ENCODE measurements around the gene CFAP46.

CFAP46 gene

DNA sequence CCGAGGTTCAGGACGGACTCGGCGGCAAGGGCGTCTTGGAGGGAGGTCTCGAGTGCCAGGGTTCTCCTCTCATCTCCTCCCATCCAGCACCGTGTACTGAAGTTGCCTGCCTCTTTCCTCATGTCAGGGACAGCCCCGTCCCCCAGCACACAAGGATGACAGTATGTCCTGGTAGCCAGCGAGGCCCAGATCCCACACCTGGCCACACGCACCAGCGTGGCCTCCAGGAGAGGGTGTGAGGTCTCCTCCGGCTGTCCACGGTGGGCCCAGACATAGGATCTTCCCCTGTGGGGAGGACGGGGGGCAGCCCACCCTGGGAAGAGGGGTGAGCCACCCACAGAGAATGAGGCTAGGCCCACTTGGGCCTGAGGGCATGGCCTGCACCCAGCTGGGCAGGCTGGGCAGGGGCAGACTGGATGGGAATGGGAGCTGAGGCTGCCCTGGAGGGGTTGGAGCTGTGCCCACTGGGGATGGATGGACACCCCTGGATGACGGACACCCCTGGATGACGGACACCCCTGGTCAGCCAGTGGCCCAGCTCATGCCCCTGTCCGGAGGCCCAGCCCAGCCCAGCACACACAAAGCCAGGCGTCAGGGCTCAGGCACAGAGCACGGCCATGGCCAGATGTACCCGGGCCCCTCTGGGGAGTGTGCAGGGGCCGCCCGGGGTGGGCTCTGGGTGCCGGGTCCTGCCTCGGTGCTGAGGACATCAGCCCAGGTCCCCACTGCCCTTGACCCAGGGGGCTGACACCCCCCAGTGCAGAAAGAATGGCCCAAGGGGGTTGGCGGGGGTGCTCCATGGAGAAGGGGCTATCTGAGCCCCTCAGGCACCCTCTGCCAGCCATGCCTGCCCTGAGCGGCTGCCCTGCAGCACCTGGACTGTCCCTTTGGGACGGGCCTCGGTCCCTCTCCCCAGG, 30.9 kb upstream of the CFAP46 start:
- no peak for TF ChIP-seq CTCF (IDR thresholded peaks at IDR 0.05; ENCODE audit: low read depth, low read length)
- H3K4me3 ChIP-seq (ENCODE audit: low read depth, low read length), result no peak overlapping the region
- DNase-seq, result no peak
- H3K36me3 ChIP-seq, result no peaks in the 10 kb centered on the region
- H3K27ac ChIP-seq, result no peak overlapping the region
- H3K27me3 ChIP-seq (ENCODE audit: insufficient read depth, low read depth, severe bottlenecking), result no peaks in the 10 kb centered on the region
- H3K9me3 ChIP-seq (ENCODE audit: severe bottlenecking), result no peaks in the 10 kb centered on the region

GRCh38 chr10:132972149-132972985, 30.0 kb upstream of the CFAP46 start:
- Histone ChIP-seq H3K4me3 (ENCODE audit: low read depth, low read length) (no peak overlapping the region), H3K9me3 (ENCODE audit: severe bottlenecking) (no peaks in the 10 kb centered on the region), H3K27me3 (ENCODE audit: insufficient read depth, low read depth, severe bottlenecking) (no peaks in the 10 kb centered on the region), H3K27ac (no peak overlapping the region), H3K36me3 (no peaks in the 10 kb centered on the region)
- DNase-seq, result no peak
- TF ChIP-seq CTCF (IDR thresholded peaks at IDR 0.05; ENCODE audit: low read depth, low read length), result no peak

GRCh38 chr10:132971448-132972148, 29.2 kb upstream of the CFAP46 start:
- no peaks in the 10 kb centered on the region for H3K27me3 ChIP-seq (ENCODE audit: insufficient read depth, low read depth, severe bottlenecking)
- no peak overlapping the region for H3K4me3 ChIP-seq (ENCODE audit: low read depth, low read length)
- no peak for DNase-seq
- H3K27ac ChIP-seq, result no peak overlapping the region
- no peak for TF ChIP-seq CTCF (IDR thresholded peaks at IDR 0.05; ENCODE audit: low read depth, low read length)
- H3K36me3 ChIP-seq, result no peaks in the 10 kb centered on the region
- no peaks in the 10 kb centered on the region for H3K9me3 ChIP-seq (ENCODE audit: severe bottlenecking)

- DNase-seq, result no peak
- no peaks in the 10 kb centered on the region for H3K9me3 ChIP-seq (ENCODE audit: severe bottlenecking)
- no peak overlapping the region for H3K27ac ChIP-seq
- TF ChIP-seq CTCF (IDR thresholded peaks at IDR 0.05; ENCODE audit: low read depth, low read length), result no peak
- H3K27me3 ChIP-seq (ENCODE audit: insufficient read depth, low read depth, severe bottlenecking), result no peaks in the 10 kb centered on the region
- H3K4me3 ChIP-seq (ENCODE audit: low read depth, low read length), result no peak overlapping the region
- H3K36me3 ChIP-seq, result no peaks in the 10 kb centered on the region
Observed at GRCh38 chr10:132970641-132971438, 28.5 kb upstream of the CFAP46 start.

GRCh38 chr10:132967540-132967939, 25.2 kb upstream of the CFAP46 start:
- H3K4me3 ChIP-seq (ENCODE audit: low read depth, low read length), result no peak overlapping the region
- no peaks in the 10 kb centered on the region for H3K9me3 ChIP-seq (ENCODE audit: severe bottlenecking)
- no peaks in the 10 kb centered on the region for H3K36me3 ChIP-seq
- no peak for TF ChIP-seq CTCF (IDR thresholded peaks at IDR 0.05; ENCODE audit: low read depth, low read length)
- H3K27ac ChIP-seq, result no peak overlapping the region
- no peak for DNase-seq
- no peaks in the 10 kb centered on the region for H3K27me3 ChIP-seq (ENCODE audit: insufficient read depth, low read depth, severe bottlenecking)
